ENCODE measurements around the gene GAS5.

Gene GAS5

DNA sequence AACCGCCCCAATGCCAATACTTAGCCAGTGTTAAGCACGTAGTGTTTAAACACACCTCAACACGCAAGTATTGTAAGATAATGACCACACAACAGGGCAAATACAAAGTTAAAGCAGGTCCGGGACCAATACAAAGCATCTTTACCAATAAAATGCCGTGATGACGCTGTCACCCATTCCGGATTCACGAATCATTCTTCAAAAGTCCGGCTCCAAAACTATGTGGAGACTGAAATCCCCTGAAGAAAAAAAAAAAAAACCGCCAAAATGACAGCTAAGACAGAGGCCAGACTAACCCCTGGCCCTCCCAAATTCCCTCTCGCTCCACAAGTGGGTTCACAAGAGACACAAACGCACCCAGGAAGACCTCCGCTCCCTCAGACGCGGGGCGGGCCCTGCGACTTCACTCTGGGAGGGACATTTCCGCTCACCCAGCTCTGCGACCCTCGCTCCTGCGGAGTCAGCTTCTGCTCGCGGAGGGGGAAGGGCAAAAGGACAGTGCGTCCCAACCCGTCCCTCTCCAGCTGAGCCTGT lies 43.9 kb downstream of the GAS5 start:
- DNase-seq: no peak

DNA sequence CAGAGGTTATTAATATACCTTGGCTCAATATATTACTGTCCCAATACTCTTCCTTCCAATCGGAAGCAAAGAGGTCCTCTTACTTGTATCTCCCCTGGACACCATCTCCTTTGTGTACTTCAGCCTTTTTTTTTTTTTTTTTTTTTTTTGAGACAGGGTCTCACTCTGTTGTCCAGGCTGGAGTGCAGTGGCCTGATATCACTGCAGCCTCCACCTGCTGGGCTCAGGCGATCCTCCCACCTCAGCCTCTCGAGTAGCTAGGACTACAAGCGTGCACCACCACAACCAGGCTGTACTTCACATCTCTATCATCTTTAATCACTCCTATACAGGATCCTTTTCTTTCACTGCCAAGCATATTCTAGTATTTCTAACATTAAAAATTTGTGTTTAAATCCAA lies 46.1 kb downstream of the GAS5 start:
- no peak for DNase-seq

DNA sequence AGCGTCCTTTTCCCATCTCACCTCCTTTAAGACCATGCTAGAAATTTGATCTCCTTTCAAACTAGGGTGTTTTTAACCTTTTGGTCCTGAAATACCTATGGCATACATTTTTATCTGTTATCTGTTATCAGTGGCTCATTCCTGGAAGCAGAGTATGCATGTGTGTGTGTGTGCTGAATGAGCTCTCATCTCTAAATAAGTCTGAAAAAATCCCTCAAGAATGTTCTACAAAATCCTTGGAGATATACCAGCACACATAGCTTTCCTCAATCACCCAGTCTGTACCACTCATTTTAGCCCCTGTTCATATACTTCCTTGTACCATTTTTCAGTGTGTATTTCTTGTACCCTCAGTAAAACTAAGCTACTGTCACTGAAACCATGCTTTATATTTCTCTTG lies 49.3 kb downstream of the GAS5 start:
- DNase-seq: no peak

Data from fibroblast of skin of scalp (primary cell).